CD4-positive, alpha-beta T cell treated with Interleukin-17A for 1 hour (primary cell): ENCODE data around the gene PARD3.
"Not testable (repeated sequence)": the region's sequence is repeated elsewhere in the genome, so short reads cannot be mapped to it uniquely, and the experiment has no call there.

Experiments used
- DNase-seq: peaks from one replicate; pipeline ENCODE4 v3.0.0-alpha.2; 2020

Gene PARD3

DNA sequence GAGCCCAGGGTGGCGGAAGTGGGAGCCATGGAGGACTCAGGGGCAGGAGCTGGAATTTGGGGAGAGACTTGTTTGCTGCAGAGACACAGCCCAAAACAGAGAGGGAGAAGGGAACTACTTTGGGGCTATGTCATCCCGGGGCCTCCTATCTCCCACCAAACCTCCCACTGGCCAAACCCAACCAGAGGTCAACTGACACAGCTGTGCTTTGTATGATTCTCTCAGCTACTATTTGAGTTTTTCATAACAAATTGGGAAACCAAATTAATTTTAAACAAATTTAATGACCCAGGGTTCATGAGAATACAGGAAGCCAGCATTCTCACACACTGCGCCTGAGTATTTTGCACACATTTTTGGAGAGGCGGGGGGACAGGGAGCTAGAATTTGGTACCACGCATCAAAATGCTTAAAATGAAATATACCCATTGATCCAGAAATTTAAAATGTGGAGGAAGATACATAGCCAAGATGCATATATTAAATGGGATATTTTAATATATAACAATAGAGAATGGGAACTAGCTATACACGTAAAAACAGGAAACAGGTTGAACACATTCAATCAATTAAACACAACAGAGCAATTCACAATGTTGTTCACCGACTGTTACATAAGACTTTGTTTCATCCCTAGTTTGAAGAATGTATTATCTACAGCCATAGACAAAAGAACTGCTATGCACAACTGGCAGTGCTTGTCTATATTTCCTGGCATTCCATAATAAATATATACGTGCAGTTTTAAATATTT, 105.3 kb downstream of the PARD3 start:
- DNase-seq = no peak

DNA sequence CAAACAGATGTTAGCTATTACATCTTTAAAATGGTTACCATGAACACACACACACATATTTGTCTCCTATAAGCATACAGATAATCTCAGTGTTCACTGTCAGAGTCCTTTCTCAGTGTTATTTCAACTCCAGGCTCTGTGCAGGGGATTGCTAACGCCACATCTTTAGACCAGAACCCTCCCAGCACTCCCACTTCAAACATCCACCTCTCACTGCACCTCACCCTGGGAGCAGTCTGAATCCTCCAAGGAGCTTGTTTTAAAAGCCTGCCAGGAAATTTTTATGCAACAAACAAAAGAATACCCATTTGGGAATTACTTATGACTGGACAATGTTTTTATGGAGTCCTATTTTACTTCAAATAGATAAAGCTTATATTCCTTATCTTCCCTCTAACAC, 107.4 kb downstream of the PARD3 start:
- DNase-seq = no peak

DNA sequence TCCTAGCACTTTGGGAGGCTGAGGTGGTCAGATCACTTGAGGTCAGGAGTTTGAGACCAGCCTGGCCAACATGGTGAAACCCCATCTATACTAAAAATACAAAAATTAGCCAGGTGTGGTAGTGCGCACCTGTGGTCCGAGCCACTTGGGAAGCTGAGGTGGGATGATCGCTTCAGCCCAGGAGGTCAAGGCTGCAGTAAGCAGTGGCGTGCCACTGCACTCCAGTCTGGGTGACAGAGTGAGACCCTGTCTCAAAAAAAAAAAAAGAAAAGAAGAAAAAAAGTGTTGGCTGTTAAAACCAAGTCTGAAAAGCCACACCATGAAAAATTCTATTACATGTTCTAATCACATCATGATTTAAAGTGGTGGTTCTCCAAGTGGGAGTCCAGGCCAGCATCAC, 108.1 kb downstream of the PARD3 start:
- DNase-seq = not testable (repeated sequence)

DNA sequence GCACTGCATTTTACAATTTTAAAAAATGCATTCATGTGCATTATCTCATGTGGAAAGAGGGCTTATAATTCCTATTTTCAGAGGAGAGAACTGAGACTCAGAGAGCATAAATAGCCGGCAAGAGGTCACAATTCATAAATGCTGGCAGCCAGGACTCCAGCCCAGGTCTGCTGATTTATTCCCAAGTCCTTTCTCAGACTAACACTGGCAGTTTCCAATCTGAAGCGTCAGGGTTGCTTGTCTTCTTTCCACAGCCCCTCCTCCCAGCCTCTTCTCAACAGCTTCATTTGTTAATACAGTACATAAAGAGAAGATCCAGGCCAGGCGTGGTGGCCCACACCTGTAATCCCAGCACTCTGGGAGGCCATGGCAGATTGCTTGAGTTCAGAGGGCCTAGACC, 108.9 kb downstream of the PARD3 start:
- DNase-seq = no peak

GRCh38 chr10:34705563-34705962, 109.5 kb downstream of the PARD3 start:
- DNase-seq = peak; percentile 1

DNA sequence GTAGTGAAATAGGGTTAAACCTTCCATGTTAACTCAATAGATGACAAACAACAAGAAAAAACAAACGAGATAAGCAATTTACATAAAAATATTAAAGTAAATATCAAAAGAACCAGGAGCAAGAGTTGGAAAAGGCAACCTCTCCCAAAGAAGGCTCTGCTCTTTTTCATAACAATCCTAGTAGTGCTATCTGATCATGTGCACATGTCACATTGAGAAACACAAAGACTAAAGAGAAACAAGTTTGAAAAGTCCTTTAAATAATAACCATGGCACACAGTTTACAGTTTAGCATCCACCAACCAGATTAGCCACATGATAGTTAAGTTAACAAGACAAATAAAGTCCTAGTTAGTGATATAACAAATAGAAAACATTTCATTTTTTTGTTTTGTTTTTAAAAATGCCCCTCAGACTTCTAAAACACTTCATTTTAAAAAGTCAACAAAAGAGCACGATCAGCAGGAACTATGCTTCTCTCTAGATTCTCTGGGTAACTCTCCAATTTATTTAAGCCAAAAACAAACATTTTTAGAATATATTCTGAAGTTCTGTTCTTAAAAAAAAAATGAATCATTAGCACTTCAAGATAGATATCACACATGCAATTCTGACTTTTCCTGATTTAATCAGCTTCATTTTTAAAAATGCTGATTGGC, 110.4 kb downstream of the PARD3 start:
- no peak for DNase-seq

GRCh38 chr10:34702982-34703381, 112.1 kb downstream of the PARD3 start:
- DNase-seq = no peak

DNA sequence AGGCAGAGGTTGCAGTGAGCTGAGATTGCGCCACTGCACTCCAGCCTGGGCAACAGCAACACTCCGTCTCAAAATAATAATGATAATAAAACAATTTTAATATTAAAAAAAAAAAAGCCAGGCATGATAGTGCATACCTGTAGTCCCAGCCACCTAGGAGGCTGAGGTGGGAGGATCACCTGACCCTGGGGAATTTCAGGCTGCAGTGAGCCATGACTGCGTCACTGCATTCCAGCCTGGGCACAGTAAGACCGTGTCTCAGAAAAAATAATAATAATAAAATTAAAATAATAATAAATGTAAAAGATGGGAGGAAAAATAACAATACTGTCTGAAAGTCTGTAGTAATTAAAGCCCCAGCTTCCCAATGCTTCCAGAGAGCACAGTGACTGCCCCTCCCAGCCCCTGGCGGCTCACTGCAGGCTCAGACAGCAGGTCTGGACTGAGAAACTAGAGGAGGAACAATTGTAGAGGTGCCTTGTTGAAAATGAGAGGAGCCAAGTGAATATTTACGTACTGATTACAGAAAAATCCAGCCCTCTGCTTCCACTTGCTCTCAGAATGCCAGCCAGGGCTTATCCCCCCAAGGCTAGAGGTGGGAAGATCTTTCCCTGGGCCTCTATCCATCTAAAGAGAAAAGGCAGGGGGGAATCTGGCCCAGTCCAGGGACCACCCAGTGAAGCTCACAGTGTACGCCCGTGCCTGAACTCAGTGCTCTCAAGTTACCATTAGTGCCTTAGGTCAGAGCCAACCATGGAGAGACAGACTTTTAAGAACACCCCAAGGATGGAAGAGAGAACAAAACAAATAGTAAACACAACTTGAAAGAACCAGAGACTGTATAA, 112.8 kb downstream of the PARD3 start:
- no peak for DNase-seq

- no peak for DNase-seq
Measured at GRCh38 chr10:34701194-34701593, 113.9 kb downstream of the PARD3 start.

DNA sequence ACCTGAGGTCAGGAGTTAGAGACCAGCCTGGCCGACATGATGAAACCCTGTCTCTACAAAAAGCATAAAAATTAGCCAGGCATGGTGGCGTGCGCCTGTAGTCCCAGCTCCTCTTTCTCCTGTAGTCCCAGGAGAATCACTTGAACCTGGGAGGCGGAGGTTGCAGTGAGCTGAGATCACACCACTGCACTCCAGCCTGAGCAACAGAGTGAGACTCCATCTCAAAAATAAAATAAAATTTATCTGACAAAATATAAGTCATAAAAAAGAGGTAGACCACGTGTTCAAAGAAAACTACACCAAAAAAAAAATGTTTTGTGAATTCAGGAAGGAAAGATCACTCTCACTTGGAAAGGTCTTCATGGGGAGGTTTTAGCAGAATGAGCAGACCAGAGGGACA, 114.3 kb downstream of the PARD3 start:
- DNase-seq = not testable (repeated sequence)

GRCh38 chr10:34699904-34700517, 115.1 kb downstream of the PARD3 start:
- no peak for DNase-seq

GRCh38 chr10:34698979-34699378, 116.1 kb downstream of the PARD3 start:
- no peak for DNase-seq

DNA sequence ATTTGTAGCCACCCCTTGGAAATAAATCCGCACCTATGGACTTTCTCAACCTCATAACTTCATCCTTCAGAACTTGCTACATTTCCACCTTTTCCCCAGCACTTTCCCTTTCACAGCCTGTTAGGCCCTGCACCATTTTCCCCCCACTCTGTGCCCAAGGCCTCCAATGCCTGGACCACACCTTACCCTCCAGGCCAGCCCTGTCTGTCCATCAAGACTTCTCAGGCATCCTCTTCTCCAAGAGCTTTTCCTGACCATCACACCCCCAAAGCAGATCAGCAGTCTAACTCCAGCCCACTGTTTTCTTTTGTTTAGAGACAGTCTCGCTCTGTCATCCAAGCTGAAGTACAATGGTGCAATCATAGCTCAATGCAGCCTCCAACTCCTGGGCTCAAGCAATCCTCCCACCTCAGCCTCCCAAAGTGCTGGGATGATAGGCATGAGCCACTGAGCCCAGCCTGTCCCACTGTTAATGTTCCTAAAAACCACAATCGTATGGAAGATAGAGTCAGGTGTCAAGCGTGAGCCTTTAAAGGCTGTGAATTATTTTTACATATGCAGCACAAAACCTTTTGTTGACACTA, 116.8 kb downstream of the PARD3 start:
- no peak for DNase-seq

- DNase-seq = no peak
Measured at GRCh38 chr10:34697351-34698247, 117.5 kb downstream of the PARD3 start.

DNA sequence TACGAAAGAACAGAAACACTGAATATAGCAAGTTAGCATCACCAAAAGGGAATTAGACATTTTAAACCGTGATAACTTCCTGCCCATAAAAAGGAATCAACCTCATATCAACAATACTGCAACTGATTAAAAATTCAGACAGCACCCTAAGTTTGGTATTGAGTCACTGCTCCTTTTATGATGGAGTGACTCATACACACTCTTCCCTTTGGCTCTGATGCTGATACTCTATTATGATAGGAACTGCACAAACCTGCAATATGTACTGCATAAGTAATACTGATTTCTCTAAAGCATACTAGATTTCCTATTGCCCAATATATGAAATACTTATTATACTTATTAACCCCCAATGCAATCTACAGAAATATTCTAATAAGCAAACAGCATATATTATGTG, 118.7 kb downstream of the PARD3 start:
- DNase-seq = no peak

- DNase-seq = no peak
Measured at GRCh38 chr10:34690383-34691049, 124.6 kb downstream of the PARD3 start.

DNA sequence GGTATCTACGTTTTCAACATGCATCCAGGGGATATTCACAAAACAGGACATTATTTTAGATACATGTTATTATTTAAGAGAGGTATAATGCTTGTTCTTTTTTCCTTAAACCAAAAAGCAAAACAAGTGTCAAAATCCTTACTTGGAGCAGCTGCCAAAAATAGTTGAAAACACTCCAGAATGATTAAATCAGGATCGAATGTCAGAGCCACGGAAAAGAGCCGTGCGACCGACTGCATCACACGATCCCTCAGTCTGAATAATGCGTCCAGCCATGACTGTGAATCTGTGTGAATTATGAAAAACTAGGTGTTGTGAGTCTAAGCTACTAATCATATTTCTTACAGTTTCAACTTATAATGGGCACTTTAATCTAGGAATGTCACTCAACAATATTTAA, 126.0 kb downstream of the PARD3 start:
- no peak for DNase-seq

DNA sequence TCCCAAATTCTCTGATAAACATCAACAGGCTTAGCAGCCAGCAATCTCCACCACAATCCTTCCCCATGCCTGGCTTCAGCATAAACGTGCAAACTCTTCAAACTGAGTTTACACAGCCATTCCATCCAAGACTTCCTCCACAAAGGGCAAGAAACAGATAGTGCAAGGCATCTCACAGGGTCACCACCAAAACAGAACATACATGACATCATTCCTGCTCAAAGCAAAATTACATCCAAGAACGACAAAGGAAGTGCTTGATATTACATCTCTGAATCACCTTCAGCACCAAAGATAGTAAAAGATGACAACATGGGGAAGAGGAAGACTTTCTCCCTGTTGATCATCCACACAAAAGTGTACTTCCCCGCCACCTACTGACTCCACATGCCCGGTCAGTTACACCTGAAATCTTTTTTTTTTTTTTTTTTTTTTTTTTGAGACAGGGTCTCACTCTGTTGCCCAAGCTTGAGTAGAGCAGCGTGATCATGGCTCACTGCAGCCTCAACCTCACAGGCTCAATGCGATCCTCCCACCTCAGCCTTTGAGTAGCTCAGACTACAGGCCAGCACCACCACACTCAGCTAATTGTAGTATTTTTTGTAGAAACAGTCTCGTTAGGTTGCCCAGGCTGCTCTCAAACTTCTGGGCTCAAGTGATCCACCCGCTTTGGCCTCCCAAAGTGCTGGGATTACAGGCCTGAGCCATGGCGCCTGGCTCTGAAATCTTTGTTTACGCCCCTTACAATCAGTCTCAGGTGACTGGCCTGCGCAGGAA, 127.5 kb downstream of the PARD3 start:
- no peak for DNase-seq

GRCh38 chr10:34682580-34682979, 132.5 kb downstream of the PARD3 start:
- no peak for DNase-seq

GRCh38 chr10:34681933-34682332, 133.2 kb downstream of the PARD3 start:
- DNase-seq = no peak
